Upper lobe of right lung (tissue), 1 donor: ENCODE data around the gene FKBP1A. TPM values are rescaled to one million over a fixed set of nuclear protein-coding genes. Genes with fewer than 3 reads are reported as not detected.

Experiments used
- ATAC-seq: fragments of 200-7000 bp; cut with Tn5 transposase; one replicate; pipeline ENCODE4 v1.9.1; 2020; ENCODE audit warnings: mild to moderate bottlenecking, moderate library complexity
- DNase-seq: peaks from one replicate; pipeline ENCODE4 v3.0.0-alpha.2; 2020
- H3K27ac ChIP-seq: fragments of 200-600 bp; one replicate; pipeline ENCODE4 v1.8.0; 2022
- H3K27me3 ChIP-seq: fragments of 200-600 bp; one replicate; pipeline ENCODE4 v1.8.0; 2022; ENCODE audit warnings: mild to moderate bottlenecking
- H3K36me3 ChIP-seq: fragments of 200-600 bp; one replicate; pipeline ENCODE4 v1.8.0; 2022
- H3K4me1 ChIP-seq: fragments of 200-600 bp; one replicate; pipeline ENCODE4 v1.8.0; 2022
- H3K4me3 ChIP-seq: fragments of 200-600 bp; one replicate; pipeline ENCODE4 v1.8.0; 2022; ENCODE audit warnings: mild to moderate bottlenecking
- H3K9me3 ChIP-seq: fragments of 200-600 bp; one replicate; pipeline ENCODE4 v1.8.0; 2022
- intact Hi-C: fragments of 100-400 bp; cut with DNase I; formaldehyde crosslinking; loops from one replicate; pipeline ENCODE4 v1.11.0; 2022
- total RNA-seq: library from RNA; stranded (reverse); fragmentation: NEBNext Ultra II Directional; extraction: Animal tissue kit (Norgen Biotek cat#: 25700); gene quantifications from one replicate; pipeline ENCODE4 v1.2.1, GENCODE V29; 2021
- TF ChIP-seq, protein P1 (sequence below): fragments of 200-600 bp; IDR thresholded peaks from one replicate; pipeline ENCODE4 v1.8.0; 2022; ENCODE audit warnings: antibody characterized with exemption
- donor health status: DM: no; HTN: yes; CAD: no; lungs with severe emphysema.

The FKBP1A gene
- total RNA-seq, 1 donor from 2014 or later: 266 TPM

DNA sequence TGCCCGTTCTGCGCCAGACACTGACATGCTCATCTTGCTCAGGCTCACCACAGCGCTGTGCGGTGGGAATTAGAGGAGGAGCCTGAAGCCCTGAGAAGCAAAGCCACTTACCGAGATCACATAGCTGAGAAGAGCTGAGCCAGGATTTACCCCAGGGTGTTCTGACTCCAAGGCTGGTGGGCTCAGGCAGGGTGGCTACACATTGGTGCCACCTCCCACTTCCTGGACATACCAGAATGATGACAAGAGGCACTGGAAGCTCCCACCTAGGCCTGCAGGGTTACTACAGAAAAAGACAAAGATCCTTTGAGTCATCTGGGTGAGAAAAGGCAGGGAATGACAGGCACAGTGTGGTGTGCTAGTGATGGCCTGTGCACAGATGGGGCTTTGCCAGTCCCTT is 24.4 kb upstream of the FKBP1A start:
- ATAC-seq (peak; percentile 27), DNase-seq (no peak)
- TF ChIP-seq, protein P1, sequence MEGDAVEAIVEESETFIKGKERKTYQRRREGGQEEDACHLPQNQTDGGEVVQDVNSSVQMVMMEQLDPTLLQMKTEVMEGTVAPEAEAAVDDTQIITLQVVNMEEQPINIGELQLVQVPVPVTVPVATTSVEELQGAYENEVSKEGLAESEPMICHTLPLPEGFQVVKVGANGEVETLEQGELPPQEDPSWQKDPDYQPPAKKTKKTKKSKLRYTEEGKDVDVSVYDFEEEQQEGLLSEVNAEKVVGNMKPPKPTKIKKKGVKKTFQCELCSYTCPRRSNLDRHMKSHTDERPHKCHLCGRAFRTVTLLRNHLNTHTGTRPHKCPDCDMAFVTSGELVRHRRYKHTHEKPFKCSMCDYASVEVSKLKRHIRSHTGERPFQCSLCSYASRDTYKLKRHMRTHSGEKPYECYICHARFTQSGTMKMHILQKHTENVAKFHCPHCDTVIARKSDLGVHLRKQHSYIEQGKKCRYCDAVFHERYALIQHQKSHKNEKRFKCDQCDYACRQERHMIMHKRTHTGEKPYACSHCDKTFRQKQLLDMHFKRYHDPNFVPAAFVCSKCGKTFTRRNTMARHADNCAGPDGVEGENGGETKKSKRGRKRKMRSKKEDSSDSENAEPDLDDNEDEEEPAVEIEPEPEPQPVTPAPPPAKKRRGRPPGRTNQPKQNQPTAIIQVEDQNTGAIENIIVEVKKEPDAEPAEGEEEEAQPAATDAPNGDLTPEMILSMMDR: no peak
- no peak overlapping the region for H3K27ac ChIP-seq
- no peak overlapping the region for H3K4me3 ChIP-seq
- H3K27me3 ChIP-seq: no peaks in the 10 kb centered on the region
- H3K36me3 ChIP-seq: no peaks in the 10 kb centered on the region
- no peaks in the 10 kb centered on the region for H3K4me1 ChIP-seq
- no peaks in the 10 kb centered on the region for H3K9me3 ChIP-seq
- intact Hi-C loops: no loop called here

DNA sequence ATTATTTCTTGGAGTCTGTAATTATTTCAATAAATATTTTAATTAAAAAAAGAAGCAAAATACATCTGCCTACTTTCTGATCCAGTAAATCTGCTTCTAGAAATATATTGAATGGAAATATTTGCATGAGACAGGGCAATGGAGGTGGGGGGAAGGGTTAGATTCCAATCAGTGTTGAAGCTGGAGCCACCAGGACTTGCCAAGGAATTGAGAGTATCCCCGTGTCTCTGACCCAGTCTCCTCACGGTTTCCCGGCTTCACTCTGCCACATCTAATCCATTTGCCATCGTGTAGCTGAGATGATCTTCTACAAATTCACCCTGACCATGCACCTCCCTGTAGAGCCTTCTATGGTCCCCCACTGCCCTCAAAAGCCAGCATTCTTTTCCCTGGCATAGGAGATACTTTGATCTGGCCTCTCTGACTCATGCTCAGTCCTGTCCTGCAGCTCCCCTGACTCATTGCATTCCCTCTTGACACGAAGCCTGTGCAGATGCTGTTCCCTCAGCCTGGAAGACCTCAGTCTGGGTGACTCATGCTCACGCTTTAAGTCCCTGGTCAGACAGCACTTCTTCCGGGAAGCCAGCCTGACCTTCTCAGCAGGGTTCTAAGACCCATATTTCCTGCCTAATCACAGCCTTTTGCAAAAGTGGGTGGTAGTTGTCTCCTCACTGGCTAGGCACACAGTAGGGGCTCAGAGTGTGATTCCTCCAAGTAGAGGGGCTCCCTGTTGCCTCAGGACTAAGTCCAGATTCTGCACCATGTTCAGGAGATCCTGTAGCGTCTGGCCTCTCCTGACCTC is 23.0 kb upstream of the FKBP1A start:
- no peaks in the 10 kb centered on the region for H3K36me3 ChIP-seq
- TF ChIP-seq, protein P1: no peak
- H3K4me3 ChIP-seq: no peak overlapping the region
- peak; percentile 63 for ATAC-seq
- no peaks in the 10 kb centered on the region for H3K27me3 ChIP-seq
- H3K4me1 ChIP-seq: no peaks in the 10 kb centered on the region
- H3K9me3 ChIP-seq: no peaks in the 10 kb centered on the region
- DNase-seq: no peak
- H3K27ac ChIP-seq: no peak overlapping the region
- intact Hi-C loops: no loop called here

DNA sequence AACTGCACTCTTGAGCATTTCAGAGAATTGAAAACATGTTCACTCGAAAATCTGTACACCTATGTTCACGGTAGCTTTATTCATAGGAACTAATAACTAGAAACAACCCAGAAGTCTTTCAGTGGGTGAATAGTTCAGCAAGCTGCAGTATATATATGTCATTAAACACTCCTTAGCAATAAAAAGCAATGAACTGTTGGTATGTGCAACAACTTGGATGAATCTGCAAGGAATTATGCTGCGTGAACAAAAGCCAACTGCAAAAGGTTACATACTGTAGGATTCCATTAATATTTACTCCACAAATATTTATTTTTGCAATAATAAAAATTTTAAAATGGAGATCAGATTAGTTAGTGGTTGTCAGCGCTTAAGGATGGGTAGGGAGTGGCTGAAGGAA is 22.1 kb upstream of the FKBP1A start:
- ATAC-seq: no peak
- Histone ChIP-seq H3K27me3 (no peaks in the 10 kb centered on the region), H3K27ac (no peak overlapping the region), H3K9me3 (no peaks in the 10 kb centered on the region), H3K4me1 (no peaks in the 10 kb centered on the region), H3K4me3 (no peak overlapping the region), H3K36me3 (no peaks in the 10 kb centered on the region)
- TF ChIP-seq, protein P1: no peak
- no peak for DNase-seq
- intact Hi-C loops: no loop called here

DNA sequence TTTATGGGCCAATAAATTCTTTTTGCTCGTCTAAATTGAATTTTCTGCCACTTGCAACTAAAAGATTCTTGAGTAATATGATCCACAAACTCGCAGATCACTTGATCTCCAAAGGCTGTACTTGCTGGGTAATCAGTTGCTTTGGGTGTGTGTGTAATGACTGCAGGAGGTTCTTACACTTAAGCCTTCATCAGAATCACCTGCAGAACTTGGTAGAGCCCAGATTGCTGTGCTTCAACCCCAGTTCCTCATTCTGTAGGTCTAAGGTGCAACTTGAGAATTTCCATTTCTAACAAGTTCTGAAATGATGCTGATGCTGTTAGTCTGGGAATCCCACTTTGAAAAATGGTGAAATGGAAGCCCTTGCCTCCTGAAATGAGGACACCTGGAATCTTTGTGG is 12.9 kb upstream of the FKBP1A start:
- TF ChIP-seq, protein P1: no peak
- ATAC-seq (no peak), DNase-seq (no peak)
- Histone ChIP-seq H3K4me1 (no peaks in the 10 kb centered on the region), H3K9me3 (no peaks in the 10 kb centered on the region), H3K36me3 (no peaks in the 10 kb centered on the region), H3K27ac (no peak overlapping the region), H3K27me3 (no peaks in the 10 kb centered on the region), H3K4me3 (no peak overlapping the region)
- intact Hi-C loops: no loop called here

- TF ChIP-seq, protein P1: no peak
- Histone ChIP-seq H3K27ac (no peak overlapping the region), H3K4me1 (no peaks in the 10 kb centered on the region), H3K36me3 (no peaks in the 10 kb centered on the region), H3K4me3 (no peak overlapping the region), H3K9me3 (no peaks in the 10 kb centered on the region), H3K27me3 (no peaks in the 10 kb centered on the region)
- intact Hi-C loops: no loop called here
- no peak for ATAC-seq
- no peak for DNase-seq
These were observed 10.8 kb upstream of the FKBP1A start for GRCh38 chr20:1403624-1404023.

- Histone ChIP-seq H3K27me3 (no peaks in the 10 kb centered on the region), H3K9me3 (no peaks in the 10 kb centered on the region), H3K4me1 (no peaks in the 10 kb centered on the region), H3K4me3 (no peak overlapping the region), H3K36me3 (no peaks in the 10 kb centered on the region), H3K27ac (no peak overlapping the region)
- TF ChIP-seq, protein P1: no peak
- ATAC-seq (no peak), DNase-seq (no peak)
- intact Hi-C loops: no loop called here
These were observed 9.3 kb upstream of the FKBP1A start for GRCh38 chr20:1402149-1402548.
